Activated naive CD4-positive, alpha-beta T cell (primary cell): Measurements from ENCODE around the gene ARHGAP22.

ENCODE experiments used
- DNase-seq, 4 experiments: peaks; one replicate each; lab custom pipeline; 2025; lab: John Stamatoyannopoulos, UW

Gene ARHGAP22

DNA sequence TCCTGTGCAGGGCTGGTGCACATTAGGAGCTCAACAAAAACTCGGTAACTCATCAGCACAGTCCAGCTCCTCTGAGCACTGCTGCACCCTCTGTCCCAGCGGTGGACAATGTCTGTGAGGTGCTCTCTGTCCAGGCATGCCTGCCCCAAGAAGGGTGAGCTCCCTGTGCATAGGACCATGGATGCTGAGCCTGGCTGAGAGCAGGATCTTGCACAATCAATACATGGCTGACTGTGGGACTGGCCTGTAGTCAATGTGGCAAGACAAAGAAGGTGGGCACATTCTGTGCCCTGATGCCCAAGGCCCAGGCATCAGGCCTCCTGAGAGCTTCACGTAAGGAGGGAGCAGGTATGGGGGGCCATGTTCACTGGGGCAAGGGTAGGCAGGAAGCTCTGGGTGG lies 17.1 kb downstream of the ARHGAP22 start:
- no peak for DNase-seq

DNA sequence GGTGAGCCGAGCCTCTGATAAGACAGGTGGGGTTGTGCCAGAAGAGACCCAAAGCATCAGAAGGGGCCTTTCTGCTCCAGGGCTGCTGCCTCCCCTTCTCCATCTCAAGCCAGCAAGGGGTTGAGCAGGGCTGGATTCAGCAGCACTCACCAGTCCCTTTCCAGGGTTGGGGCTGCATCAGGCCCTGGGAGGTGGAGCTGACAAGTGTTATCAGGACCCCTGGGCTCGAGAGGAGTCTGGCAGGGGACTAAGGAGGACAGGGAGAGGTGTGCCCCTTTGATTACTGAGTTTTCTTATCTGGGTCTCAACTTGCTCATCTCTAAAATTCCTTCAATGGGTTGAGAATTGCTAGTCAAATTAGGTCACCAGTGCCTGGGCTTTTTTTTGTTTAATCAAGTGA lies 17.8 kb downstream of the ARHGAP22 start:
- no peak for DNase-seq

DNA sequence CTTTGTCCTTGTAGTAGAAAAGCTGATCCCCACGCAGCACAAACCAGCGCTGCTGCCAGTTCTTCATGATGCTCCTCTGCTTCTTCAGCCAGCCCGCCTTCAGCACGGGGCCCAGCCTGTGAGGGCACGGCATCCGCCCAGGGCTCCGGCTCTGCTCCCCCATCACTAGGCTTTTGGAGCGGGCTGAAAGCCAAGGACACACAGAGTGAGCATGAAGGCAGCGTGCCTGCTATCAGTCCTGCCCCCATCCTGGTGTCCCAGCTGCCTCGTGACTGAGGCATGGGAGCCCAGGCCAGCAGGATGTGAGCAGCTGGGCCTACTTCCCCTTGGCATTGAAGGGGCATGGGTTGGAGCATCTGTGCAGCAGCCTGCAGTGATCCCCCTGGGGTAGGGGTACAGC lies 21.9 kb downstream of the ARHGAP22 start:
- DNase-seq: no peak

DNA sequence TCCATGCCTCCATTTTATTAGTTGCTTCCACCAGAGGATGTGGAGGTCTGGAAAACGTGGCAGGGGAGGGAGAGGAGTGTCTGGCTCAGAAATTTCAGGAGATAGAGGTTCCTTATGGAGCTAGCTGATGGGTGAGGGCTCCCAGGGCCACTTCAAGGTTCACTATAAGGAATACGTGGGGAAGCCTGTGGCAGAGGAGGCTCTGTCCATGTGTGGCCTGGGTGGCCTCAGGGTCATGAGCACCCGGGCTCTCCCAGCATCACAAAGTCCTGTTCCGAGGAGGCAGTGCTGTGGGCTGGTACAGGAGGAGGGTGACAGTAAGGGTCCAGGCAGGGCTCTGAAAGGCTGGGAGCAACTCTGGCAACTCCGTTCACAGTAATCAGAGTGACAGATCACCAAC lies 24.6 kb downstream of the ARHGAP22 start:
- no peak for DNase-seq

DNA sequence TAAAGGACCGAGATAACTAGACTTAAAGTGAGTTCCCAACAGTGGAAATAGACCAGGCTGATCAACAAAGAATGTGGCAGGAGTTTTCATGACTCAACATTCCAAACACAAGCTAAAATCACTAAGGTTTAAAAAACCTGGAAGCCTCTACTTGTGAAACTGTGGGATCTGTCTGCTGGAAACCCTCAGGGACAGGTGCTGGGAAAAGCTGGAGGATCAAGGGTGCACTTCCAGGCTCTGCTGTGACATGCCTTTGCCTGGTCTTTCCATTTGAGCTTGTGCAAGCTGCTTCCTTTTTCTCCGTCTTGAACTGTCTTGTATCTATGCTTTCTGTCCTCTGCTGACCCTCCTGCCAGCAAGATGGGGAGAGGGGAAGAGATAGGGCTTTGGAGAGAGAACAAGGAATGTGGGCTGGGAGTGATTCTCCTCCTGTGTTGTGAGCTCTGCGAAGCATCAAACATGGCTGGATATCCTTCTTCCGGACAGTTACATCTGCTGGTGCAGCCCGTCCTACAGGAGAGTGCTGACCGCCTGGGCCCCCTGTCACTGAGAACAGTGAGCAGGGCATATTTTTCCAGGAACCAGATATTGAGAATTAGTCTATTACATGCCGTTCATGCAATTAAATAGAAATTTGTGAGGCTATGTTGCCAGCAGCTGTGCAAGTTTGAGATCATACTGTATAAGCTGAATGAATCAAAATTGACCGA lies 25.5 kb downstream of the ARHGAP22 start:
- DNase-seq: no peak

DNA sequence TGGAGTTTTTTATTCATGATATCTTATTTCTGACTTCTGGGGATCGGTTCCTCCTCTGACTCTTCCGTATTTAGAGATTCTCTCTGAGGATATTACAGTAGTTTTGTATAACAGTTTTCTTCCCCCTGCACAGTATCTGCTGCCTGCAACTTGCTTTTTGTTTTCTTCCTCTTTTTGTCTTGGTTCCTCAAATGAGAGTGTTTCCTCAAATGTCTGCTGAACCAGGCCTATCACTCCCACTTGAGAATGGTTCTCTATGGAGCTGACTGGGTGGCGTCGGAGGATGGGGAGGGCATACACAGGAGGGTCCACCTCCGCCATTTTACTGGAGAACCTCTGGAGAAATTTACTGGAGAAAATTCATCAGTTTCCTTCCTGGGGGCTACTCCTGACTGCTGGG lies 27.7 kb downstream of the ARHGAP22 start:
- no peak for DNase-seq

DNA sequence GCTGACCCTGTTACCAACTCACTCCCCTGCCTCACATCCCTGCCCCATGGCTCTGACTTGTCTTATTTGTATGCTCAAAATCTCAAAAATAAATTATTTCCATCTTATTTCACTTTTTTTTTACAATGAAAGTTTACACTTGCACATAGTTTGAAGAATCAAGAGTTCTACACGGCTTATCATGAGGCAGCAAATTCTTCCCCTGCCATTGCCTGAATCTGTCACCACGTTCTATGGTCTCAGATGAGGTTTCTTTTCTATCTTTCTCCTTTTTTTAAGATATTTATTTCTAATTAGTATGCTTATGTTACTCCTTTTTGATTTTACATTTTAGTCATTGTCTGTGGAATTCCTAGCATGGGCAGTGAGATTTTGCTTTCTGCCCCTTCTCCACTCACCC lies 28.4 kb downstream of the ARHGAP22 start:
- DNase-seq: no peak

DNA sequence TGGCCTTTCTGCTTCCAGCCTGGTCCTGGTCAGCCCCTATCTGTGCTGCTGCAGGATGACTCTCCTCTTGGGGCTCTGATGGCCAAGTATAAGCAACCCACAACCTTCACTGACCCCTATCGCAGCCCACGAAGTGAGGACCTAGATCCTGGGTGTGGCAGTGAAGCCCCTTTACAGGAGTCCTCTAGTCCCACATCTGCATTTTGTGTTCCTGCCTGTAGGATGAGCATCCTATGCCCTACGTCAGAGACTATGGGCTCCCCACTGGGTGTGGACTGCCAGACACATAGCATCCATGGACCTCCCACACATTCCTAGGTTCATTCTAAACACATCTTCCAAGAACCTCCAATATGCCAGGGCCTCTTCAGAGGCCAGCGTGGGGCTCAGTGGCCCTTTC lies 29.0 kb downstream of the ARHGAP22 start:
- DNase-seq: no peak

DNA sequence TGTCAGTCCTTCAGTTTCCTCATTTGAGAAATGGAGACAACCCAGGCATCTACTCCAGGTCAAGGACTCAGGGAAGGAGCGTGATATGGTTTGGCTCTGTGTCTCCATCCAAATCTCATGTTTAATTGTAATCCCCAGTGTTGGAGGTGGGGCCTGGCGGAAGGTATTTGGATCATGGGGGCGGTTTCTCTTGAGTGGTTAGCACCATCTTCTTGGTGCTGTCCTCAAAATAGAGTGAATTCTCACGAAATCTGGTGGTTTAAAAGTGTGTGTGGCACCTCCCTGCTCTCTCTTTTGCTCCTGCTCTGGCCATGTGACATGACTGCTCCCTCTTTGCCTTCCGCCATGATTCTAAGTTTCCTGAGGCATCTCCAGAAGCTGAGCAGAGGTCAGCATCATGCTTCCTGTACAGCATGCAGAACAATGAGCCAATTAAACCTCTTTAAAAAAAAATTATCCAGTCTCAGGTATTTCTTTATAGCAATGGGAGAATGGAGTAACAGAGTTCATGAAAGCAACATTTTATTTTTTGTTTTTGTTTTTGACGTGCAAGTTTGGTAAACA lies 30.0 kb downstream of the ARHGAP22 start:
- no peak for DNase-seq

DNA sequence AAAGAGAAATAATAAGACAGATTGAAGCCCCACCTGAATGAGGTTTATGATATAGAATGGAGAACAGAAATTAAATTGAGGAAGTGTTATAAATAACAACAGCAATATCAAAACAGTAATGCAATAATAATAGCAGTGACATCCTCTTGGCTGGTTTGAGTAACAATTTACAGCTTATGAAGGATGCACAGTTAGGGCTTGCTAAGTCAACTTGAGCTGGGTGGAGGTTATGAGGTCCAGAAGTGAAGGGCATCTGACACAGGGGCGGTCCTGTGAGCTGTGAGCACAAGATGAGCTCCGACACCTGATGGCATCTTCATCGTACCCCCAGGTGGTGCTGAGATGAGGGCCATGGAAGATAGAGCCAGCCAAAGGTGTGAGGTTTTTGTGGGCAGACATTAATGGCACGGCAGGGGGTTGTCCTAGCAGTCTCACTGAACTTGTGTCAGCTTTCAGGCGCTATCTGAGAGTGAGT lies 30.5 kb downstream of the ARHGAP22 start:
- no peak for DNase-seq

GRCh38 chr10:48573045-48573444 lies 31.8 kb downstream of the ARHGAP22 start:
- DNase-seq: no peak

- no peak for DNase-seq
Measured at GRCh38 chr10:48572414-48572813, 32.5 kb downstream of the ARHGAP22 start.

DNA sequence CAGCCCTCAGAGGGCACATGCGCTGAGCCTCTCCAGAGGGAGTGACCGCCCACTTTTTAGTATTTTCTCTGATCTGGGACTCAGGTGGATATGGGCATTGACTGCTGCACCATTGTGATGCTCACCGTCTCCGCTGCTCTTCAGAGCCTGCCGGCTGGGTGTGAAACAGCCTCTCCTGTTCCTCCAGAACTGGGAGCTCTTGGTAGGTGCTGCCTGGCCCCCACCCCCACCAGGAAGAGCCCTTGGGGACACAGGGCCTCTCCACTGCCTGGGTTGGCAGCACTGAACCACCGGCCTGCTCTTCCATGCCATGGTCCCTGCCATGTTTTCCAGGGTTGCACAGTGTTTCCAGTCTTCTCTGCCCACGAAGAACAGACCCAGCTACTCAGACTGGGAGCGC lies 36.3 kb downstream of the ARHGAP22 start:
- no peak for DNase-seq

DNA sequence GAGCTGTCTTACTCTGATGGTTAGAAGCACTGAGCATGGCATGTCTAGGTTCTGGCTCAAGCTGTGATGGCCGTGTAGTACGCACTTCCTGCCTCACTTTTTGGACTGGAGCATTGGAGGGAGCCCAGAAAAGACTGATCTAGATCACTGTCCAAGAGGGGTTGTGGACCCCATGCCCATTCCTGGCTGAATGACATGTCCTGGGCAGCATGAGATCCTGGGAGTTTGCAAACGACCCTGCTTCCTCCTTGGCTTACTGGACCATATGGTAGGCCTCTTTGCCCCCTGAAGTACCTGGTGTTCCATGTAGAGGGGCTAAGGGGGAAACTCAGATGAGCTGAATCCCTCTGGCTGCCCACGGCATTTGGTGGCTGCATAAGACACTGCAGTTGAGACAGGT lies 36.7 kb downstream of the ARHGAP22 start:
- DNase-seq: no peak

DNA sequence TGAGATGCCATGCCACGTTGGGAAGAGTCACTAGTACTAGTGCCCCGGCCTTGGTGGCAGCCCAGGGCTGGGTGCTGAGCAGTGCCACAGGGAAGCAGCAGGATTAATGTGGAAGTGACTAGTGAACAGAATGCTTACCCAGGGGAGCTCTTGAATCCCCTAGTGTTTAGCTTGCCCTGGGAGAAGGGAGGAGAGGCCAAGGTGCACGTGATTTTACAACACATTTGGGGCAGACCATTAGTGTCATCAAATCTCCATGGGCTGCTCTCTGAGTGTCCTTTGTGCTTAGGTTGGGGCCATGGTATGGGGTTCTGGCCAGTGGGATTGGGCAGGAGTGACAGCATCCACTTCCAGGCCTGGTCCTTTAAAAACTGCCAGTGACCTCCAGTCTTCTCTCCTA lies 37.5 kb downstream of the ARHGAP22 start:
- DNase-seq: no peak

- no peak for DNase-seq
Measured at GRCh38 chr10:48564466-48565160, 40.3 kb downstream of the ARHGAP22 start.

- DNase-seq: no peak
Measured at GRCh38 chr10:48557511-48558123, 47.3 kb downstream of the ARHGAP22 start.

GRCh38 chr10:48556713-48557112 lies 48.2 kb downstream of the ARHGAP22 start:
- no peak for DNase-seq

GRCh38 chr10:48556065-48556464 lies 48.8 kb downstream of the ARHGAP22 start:
- DNase-seq: no peak

GRCh38 chr10:48555310-48556042 lies 49.4 kb downstream of the ARHGAP22 start:
- DNase-seq: no peak

DNA sequence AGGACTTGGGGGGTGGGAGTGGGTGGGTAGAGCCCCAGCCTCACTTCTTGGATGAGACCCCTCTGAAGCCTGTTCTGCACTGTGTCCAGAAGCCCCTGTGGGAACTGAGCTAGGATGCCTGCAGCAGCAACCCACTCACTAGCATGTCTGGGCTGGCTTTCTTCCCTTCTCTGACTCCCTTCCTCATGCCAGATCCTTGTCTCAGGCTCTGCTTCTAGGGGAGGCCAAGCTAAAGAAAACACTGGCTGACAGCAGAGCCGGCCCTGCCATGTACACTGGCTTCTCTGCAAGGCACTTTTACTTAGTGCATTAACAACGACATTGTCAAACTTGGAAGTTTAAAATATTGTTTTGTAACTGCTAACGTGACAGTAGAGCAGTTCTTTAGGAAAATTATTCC lies 50.2 kb downstream of the ARHGAP22 start:
- DNase-seq: no peak

DNA sequence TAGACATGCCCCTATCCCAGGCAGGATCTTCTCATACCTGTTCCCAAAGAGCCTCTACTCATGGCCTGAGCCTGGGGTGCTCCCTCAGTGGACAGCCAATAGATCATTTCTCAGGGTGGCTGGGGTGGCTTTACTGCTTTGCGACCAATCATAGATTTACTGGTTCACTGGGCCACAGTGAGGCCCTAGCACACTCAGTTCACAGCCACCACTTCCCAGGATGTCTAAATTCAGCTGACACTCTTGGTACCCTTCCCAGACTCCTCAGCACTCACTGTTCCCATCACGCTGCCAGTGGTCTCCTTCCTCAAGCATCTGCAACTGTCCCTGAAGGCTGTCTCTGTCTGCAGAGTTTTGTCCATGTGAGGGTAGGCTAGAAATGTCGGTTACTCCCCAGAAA lies 50.6 kb downstream of the ARHGAP22 start:
- DNase-seq: no peak
